BLaER1 treated with 17β-estradiol and CSF1 and Interleukin-3, amounts not matched to agents 10 nM and 100 nM (cell line): ENCODE results near the gene HADH.

Source experiments
- H3K27ac ChIP-seq, 11 experiments: shearing (Covaris generic); formaldehyde crosslinking; 2 replicates each; pipeline ENCODE4 v1.8.1; 2022
- H3K27me3 ChIP-seq, 11 experiments: shearing (Covaris generic); formaldehyde crosslinking; 2 replicates each; pipeline ENCODE4 v1.8.1; 2022
- H3K36me3 ChIP-seq, 11 experiments: shearing (Covaris generic); formaldehyde crosslinking; 2 replicates each; pipeline ENCODE4 v1.8.1; 2022
- H3K4me1 ChIP-seq, 10 experiments: shearing (Covaris generic); formaldehyde crosslinking; 2 replicates each; pipeline ENCODE4 v1.8.1; 2022
- H3K4me2 ChIP-seq, 11 experiments: shearing (Covaris generic); formaldehyde crosslinking; 2 replicates each; pipeline ENCODE4 v1.8.1; 2022
- H3K4me3 ChIP-seq, 10 experiments: shearing (Covaris generic); formaldehyde crosslinking; 2 replicates each; pipeline ENCODE4 v1.8.1; 2022
- H3K9ac ChIP-seq, 11 experiments: shearing (Covaris generic); formaldehyde crosslinking; 2 replicates each; pipeline ENCODE4 v1.8.1; 2022
- H3K9me3 ChIP-seq, 11 experiments: shearing (Covaris generic); formaldehyde crosslinking; replicated peaks in 1 of 11; 2 replicates each; pipeline ENCODE4 v1.8.1; 2022
- H4K20me1 ChIP-seq, 11 experiments: shearing (Covaris generic); formaldehyde crosslinking; 2 replicates each; pipeline ENCODE4 v1.8.1; 2022
- Cebpa-rat ChIP-seq, 11 experiments: shearing (Covaris generic); IDR thresholded peaks; 2 replicates each; pipeline ENCODE4 v1.8.1; 2022

The HADH gene

DNA sequence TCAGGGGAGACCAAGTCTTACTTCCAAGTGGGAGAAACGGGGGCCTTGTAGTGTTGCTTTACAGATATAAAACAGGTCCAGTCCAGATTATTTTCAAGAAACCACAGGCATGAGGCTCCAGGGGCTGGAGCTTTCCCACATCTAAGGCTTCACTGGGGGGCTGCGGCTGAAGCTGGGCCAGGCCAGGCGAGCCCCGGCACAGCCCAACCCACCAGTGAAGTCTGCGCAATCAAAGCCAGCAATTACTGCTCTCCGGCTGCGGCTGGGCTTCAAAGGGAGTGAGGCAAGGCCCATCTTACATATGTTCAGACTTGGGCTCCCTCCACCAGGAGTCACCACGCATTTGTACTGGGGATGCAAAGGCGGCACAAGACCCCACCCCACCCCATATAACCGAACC lies 61.7 kb downstream of the HADH start:
- H3K27ac ChIP-seq: peak overlapping the region in 4 of 11 experiments; percentile 62 to 69 (median 68); a peak in 6 of 22 replicates
- H3K4me2 ChIP-seq: peak overlapping the region in 8 of 11 experiments; percentile 22 to 55 (median 40); a peak in 13 of 22 replicates
- H3K9me3 ChIP-seq: no peaks in the 10 kb centered on the region
- no peak overlapping the region for H3K4me3 ChIP-seq
- peaks cover 0 to 65% (median 33%) of the 10 kb centered on the region in 10 experiments; a peak in 16 of 20 replicates for H3K4me1 ChIP-seq
- no peaks in the 10 kb centered on the region for H3K27me3 ChIP-seq
- peak overlapping the region in 1 of 11 experiments; percentile 55; a peak in 3 of 22 replicates for H3K9ac ChIP-seq
- peaks cover 5 to 99% (median 75%) of the 10 kb centered on the region in 11 experiments; a peak in 20 of 22 replicates for H3K36me3 ChIP-seq
- H4K20me1 ChIP-seq: peaks cover 0 to 65% (median 0%) of the 10 kb centered on the region in 11 experiments; a peak in 4 of 22 replicates
- peak in 4 of 11 experiments; percentile 48 to 79 (median 60); a peak in 2 of 22 replicates for TF ChIP-seq Cebpa-rat (IDR thresholded peaks at IDR 0.05)

DNA sequence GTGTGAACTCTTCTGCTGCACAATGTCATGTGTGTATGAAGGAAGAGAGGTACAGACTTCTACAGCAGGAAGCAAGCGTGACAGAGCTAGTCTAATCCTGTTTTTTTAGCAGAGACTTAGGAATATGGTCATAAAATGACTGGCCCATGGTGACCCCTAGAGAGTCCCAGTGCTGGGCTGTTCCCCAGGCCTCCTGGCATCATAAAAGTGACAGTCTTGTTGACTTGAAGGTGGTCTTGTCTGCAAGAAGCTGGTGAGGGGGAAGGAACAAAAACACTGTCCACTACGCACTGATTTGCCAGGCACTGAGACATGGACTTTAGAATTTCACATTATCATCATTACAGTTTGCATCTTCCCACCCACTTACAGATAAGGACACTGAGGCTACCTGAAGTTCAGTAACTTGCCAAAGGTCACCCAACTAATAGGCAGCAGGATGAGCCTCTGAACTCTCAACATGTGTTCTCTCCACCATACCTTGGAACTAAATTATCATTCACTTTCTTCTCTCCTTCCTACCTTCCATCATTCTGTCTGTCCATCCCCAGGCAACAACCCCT lies 63.0 kb downstream of the HADH start:
- peak overlapping the region in 2 of 11 experiments; percentile 2 to 12; a peak in 1 of 22 replicates for H3K27ac ChIP-seq
- H3K9me3 ChIP-seq: no peaks in the 10 kb centered on the region
- no peak overlapping the region for H3K9ac ChIP-seq
- H3K4me3 ChIP-seq: no peak overlapping the region
- H3K4me2 ChIP-seq: peak overlapping the region in 1 of 11 experiments; percentile 41; a peak in 2 of 22 replicates
- peaks cover 0 to 65% (median 33%) of the 10 kb centered on the region in 10 experiments; a peak in 16 of 20 replicates for H3K4me1 ChIP-seq
- H4K20me1 ChIP-seq: peaks cover 0 to 72% (median 0%) of the 10 kb centered on the region in 11 experiments; a peak in 4 of 22 replicates
- no peak for TF ChIP-seq Cebpa-rat (IDR thresholded peaks at IDR 0.05)
- peaks cover 5 to 99% (median 74%) of the 10 kb centered on the region in 11 experiments; a peak in 20 of 22 replicates for H3K36me3 ChIP-seq
- no peaks in the 10 kb centered on the region for H3K27me3 ChIP-seq

GRCh38 chr4:108053251-108053711 lies 63.6 kb downstream of the HADH start:
- H3K4me3 ChIP-seq: no peak overlapping the region
- peaks cover 0 to 65% (median 33%) of the 10 kb centered on the region in 10 experiments; a peak in 16 of 20 replicates for H3K4me1 ChIP-seq
- no peaks in the 10 kb centered on the region for H3K9me3 ChIP-seq
- TF ChIP-seq Cebpa-rat (IDR thresholded peaks at IDR 0.05): no peak
- peaks cover 0 to 73% (median 0%) of the 10 kb centered on the region in 11 experiments; a peak in 4 of 22 replicates for H4K20me1 ChIP-seq
- H3K27me3 ChIP-seq: no peaks in the 10 kb centered on the region
- H3K4me2 ChIP-seq: no peak overlapping the region
- H3K36me3 ChIP-seq: peaks cover 3 to 97% (median 70%) of the 10 kb centered on the region in 11 experiments; a peak in 20 of 22 replicates
- H3K9ac ChIP-seq: no peak overlapping the region
- 0 out of 22 replicates have a peak overlapping the region, but pooled peaks of 1 of the 11 experiments have one; percentile 2 for H3K27ac ChIP-seq

- Histone ChIP-seq H3K4me3 (no peak overlapping the region), H3K4me1 (peaks cover 0 to 61% (median 33%) of the 10 kb centered on the region in 10 experiments; a peak in 16 of 20 replicates), H3K36me3 (peaks cover 0 to 97% (median 68%) of the 10 kb centered on the region in 11 experiments; a peak in 20 of 22 replicates), H4K20me1 (peaks cover 0 to 75% (median 0%) of the 10 kb centered on the region in 11 experiments; a peak in 4 of 22 replicates), H3K9me3 (no peaks in the 10 kb centered on the region), H3K27ac (no peak overlapping the region), H3K27me3 (no peaks in the 10 kb centered on the region), H3K9ac (no peak overlapping the region), H3K4me2 (no peak overlapping the region)
- TF ChIP-seq Cebpa-rat (IDR thresholded peaks at IDR 0.05): no peak
Observed at GRCh38 chr4:108054025-108054638, 64.4 kb downstream of the HADH start.

DNA sequence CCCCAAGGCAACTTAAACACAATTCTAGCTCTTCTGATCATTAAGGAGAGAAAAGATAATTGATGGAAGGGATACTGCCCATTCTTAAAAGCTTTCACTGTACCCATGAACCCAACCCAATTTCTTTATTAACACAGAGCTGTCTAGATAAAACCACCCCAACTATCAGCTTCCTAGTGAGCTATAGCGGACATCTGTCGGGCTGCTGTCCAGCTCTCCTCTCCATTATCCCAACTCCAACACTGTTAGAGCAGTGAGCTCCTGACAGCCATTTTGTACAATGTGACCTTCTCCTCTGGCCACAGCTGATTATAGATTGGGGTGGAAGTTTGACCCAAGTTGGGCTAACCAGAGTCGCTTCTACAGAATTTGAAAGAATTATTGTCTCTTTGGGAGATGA lies 66.1 kb downstream of the HADH start:
- Histone ChIP-seq H3K4me2 (no peak overlapping the region), H3K36me3 (peaks cover 0 to 98% (median 82%) of the 10 kb centered on the region in 11 experiments; a peak in 20 of 22 replicates)

GRCh38 chr4:108056418-108056817 lies 66.7 kb downstream of the HADH start:
- no peak for TF ChIP-seq Cebpa-rat (IDR thresholded peaks at IDR 0.05)
- H4K20me1 ChIP-seq: peaks cover 0 to 71% (median 0%) of the 10 kb centered on the region in 11 experiments; a peak in 4 of 22 replicates
- no peak overlapping the region for H3K9ac ChIP-seq
- peaks cover 0 to 38% (median 11%) of the 10 kb centered on the region in 10 experiments; a peak in 13 of 20 replicates for H3K4me1 ChIP-seq
- no peak overlapping the region for H3K4me2 ChIP-seq
- H3K27me3 ChIP-seq: no peaks in the 10 kb centered on the region
- no peak overlapping the region for H3K4me3 ChIP-seq
- H3K27ac ChIP-seq: no peak overlapping the region
- no peaks in the 10 kb centered on the region for H3K9me3 ChIP-seq
- peaks cover 0 to 98% (median 81%) of the 10 kb centered on the region in 11 experiments; a peak in 20 of 22 replicates for H3K36me3 ChIP-seq

More for the DNA sequence above, 66.1 kb downstream of the HADH start:
- H3K9ac ChIP-seq: no peak overlapping the region
- H3K9me3 ChIP-seq: no peaks in the 10 kb centered on the region
- no peaks in the 10 kb centered on the region for H3K27me3 ChIP-seq
- TF ChIP-seq Cebpa-rat (IDR thresholded peaks at IDR 0.05): no peak
- H3K4me1 ChIP-seq: peaks cover 0 to 44% (median 17%) of the 10 kb centered on the region in 10 experiments; a peak in 13 of 20 replicates
- no peak overlapping the region for H3K4me3 ChIP-seq
- no peak overlapping the region for H3K27ac ChIP-seq
- H4K20me1 ChIP-seq: peaks cover 0 to 76% (median 0%) of the 10 kb centered on the region in 11 experiments; a peak in 4 of 22 replicates

DNA sequence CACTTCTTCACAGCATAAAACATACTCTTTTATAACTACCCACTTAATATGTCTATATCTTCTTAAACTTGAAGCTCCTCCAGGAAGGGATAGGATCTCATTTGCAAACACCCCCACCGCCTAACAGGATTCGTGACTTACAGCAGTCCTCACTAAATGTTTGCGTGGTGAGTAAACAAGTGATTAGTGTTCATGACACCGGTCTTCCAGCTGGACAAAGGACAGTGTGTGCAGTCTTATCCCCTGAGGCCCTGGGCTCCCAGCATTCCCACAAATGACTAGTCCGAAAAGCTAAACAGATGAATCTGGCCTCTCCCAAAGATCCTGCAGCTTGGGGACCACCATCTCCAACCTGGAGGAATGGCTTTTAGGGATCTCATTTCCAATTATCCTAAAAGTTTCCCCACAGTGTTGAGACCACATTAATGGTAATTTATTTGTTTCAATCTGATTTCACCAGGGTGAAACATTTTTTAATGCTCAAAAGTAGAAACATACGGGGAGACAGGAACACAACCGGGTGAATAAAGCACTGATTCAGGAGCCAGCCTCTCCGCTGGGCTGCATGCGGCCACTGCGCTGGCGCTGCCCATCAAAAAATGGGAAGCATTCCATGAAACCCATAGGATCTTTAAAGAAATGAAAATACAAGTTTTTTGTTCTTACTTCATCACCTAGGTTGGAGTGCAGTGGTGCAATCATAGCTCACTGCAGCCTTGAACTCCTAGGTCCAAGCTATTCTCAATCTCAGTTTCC lies 69.2 kb downstream of the HADH start:
- Histone ChIP-seq H4K20me1 (peaks cover 0 to 57% (median 0%) of the 10 kb centered on the region in 11 experiments; a peak in 3 of 22 replicates), H3K4me2 (no peak overlapping the region), H3K4me1 (peaks cover 0 to 14% (median 0%) of the 10 kb centered on the region in 10 experiments; a peak in 2 of 20 replicates), H3K27ac (no peak overlapping the region), H3K36me3 (peaks cover 0 to 97% (median 84%) of the 10 kb centered on the region in 11 experiments; a peak in 20 of 22 replicates), H3K9me3 (no peaks in the 10 kb centered on the region), H3K9ac (no peak overlapping the region), H3K4me3 (no peak overlapping the region), H3K27me3 (no peaks in the 10 kb centered on the region)
- no peak for TF ChIP-seq Cebpa-rat (IDR thresholded peaks at IDR 0.05)

DNA sequence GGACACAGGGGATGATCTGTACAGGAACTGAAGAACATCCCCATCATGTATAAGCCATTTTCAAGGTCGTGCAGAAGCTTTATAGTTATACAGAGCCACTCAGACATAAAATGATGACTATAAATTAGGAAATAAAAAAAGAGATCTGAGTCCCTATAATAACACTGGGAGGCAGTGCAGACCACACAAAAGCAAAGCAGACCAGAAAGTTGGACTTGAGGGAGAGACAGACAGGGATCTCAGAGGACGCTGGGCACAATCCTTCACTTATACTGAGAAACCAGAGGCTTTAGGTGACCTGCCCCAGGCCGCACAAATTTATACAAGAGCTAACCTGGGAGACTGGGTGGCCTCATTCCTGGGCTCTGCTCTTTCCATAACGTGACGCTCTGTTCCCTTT lies 70.5 kb downstream of the HADH start:
- H3K4me2 ChIP-seq: no peak overlapping the region
- peak overlapping the region in 1 of 11 experiments; percentile 44; a peak in 1 of 22 replicates for H3K27ac ChIP-seq
- peaks cover 0 to 97% (median 82%) of the 10 kb centered on the region in 11 experiments; a peak in 19 of 22 replicates for H3K36me3 ChIP-seq
- H3K9me3 ChIP-seq: no peaks in the 10 kb centered on the region
- no peak overlapping the region for H3K4me3 ChIP-seq
- H4K20me1 ChIP-seq: peaks cover 0 to 55% (median 0%) of the 10 kb centered on the region in 11 experiments; a peak in 3 of 22 replicates
- 0 out of 20 replicates have a peak, but pooled peaks cover 0 to under 1% (median 0%) of the 10 kb centered on the region in 10 experiments for H3K4me1 ChIP-seq
- TF ChIP-seq Cebpa-rat (IDR thresholded peaks at IDR 0.05): no peak
- no peak overlapping the region for H3K9ac ChIP-seq
- no peaks in the 10 kb centered on the region for H3K27me3 ChIP-seq
